Astrocyte of the spinal cord (primary cell): ENCODE measurements around the gene DIAPH2.

Experiments
- DNase-seq: peaks from one replicate; pipeline ENCODE4 v3.0.0; 2011; ENCODE audit warnings: low read depth, low spot score
- H3K4me3 ChIP-seq: 2 replicates; pipeline ENCODE4 v1.5.1; 2011; ENCODE audit warnings: low read depth, mild to moderate bottlenecking, low read length, moderate library complexity
- in situ Hi-C: cut with HindIII; loops from 2 replicates; pipeline ENCODE4 v1.10.0; 2017; ENCODE audit warnings: low sequenced_read_pairs
- TF ChIP-seq, protein P1 (sequence below): IDR thresholded peaks from 2 replicates; pipeline ENCODE4 v1.5.1; 2012; ENCODE audit warnings: low read depth, mild to moderate bottlenecking, low read length, inconsistent platforms

DIAPH2 gene

DNA sequence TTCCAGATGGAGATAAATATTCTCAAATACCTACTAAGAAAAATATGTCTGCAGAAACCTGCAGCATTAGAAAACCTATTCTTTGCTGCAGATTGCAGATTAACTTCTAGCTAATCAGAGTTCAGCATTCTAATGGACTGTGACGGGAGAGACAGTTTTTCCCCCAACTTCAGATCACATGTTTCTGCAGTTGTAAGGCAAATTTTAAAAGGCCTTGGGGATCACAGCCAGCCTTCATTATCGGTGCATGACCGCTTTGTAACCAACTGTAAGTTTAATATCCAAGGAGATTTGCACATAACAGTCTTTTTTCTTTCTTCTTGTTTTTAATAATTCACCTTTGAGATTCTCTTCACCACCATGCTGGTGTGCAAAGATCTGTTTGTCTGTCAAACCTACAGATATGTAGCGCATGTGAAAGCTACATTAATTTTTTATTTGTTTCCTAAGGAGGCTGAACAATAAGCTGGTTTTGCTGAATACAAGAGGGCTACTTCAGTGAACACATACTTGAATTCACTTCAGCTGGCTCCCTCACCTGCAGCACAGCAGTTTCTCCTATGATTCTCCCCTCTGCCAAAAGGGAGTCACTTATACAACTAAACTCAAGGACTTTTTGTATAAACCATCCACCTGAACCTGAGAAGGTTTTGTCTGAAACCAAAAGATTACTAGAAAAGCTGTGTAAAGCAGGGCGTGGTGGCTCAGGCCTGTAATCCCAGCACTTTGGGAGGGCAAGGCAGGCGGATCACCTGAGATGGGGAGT, 687.5 kb downstream of the DIAPH2 start:
- TF ChIP-seq, protein P1, sequence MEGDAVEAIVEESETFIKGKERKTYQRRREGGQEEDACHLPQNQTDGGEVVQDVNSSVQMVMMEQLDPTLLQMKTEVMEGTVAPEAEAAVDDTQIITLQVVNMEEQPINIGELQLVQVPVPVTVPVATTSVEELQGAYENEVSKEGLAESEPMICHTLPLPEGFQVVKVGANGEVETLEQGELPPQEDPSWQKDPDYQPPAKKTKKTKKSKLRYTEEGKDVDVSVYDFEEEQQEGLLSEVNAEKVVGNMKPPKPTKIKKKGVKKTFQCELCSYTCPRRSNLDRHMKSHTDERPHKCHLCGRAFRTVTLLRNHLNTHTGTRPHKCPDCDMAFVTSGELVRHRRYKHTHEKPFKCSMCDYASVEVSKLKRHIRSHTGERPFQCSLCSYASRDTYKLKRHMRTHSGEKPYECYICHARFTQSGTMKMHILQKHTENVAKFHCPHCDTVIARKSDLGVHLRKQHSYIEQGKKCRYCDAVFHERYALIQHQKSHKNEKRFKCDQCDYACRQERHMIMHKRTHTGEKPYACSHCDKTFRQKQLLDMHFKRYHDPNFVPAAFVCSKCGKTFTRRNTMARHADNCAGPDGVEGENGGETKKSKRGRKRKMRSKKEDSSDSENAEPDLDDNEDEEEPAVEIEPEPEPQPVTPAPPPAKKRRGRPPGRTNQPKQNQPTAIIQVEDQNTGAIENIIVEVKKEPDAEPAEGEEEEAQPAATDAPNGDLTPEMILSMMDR: no peak
- no peak overlapping the region for H3K4me3 ChIP-seq
- in situ Hi-C loops: no loop called here
- DNase-seq: no peak

DNA sequence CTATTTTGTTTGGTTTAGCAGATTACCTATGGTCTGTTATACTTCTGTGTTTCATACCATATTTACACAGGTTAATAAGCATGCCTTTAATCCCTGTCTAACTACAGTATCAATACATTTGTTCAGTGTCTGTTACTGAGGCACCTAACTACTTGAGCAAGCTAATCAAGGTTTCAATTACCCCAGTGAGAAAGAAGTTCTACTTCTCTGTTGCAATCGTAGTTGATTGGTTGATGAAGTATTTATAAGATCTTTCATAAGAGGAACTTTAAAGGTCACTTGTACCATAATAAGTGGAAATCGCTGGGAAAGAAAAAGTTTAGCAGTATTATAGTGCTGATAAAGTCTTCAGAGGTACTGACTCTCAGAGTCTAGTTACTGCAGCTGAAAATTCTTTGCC, 689.6 kb downstream of the DIAPH2 start:
- DNase-seq: no peak
- H3K4me3 ChIP-seq: no peak overlapping the region
- TF ChIP-seq, protein P1: no peak
- in situ Hi-C loops: no loop called here

DNA sequence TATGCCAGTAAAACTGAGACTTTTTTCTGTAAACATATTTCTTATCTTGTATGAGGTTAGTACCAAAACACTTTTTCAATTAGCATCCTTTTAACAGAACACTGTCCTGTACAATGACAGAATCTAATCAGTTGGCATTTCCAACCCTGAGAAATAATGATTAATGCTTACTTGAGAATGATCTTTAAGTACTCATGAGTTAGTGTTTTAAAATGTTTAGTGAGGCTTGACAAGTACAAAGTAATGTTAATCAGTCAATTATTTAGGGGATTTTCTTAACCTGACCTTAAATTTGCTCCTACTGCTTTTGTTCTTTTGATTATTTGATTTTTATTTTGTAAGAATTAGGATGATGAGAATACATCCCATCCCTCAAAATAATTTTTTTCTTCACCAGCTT, 695.6 kb downstream of the DIAPH2 start:
- no peak for DNase-seq
- TF ChIP-seq, protein P1: no peak
- in situ Hi-C loops: no loop called here
- no peak overlapping the region for H3K4me3 ChIP-seq

DNA sequence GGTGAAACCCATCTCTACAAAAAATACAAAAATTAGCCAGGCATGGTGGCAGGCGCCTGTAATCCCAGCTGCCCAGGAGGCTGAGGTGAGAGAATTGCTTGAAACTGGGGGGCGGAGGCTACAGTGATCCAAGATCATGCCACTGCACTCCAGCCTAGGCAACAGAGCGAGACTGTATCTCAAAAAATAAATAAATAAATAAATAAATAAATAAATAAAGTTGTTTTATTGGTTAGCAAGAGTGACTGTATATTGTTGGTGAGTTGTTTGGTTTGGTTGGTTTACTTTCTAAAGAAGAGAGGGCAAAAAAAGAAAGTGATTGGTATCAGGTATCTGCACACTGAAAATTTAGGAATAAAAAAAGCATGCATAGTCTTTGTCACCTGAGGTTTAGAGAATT, 700.0 kb downstream of the DIAPH2 start:
- no peak overlapping the region for H3K4me3 ChIP-seq
- in situ Hi-C loops: no loop called here
- no peak for DNase-seq
- TF ChIP-seq, protein P1: no peak

DNA sequence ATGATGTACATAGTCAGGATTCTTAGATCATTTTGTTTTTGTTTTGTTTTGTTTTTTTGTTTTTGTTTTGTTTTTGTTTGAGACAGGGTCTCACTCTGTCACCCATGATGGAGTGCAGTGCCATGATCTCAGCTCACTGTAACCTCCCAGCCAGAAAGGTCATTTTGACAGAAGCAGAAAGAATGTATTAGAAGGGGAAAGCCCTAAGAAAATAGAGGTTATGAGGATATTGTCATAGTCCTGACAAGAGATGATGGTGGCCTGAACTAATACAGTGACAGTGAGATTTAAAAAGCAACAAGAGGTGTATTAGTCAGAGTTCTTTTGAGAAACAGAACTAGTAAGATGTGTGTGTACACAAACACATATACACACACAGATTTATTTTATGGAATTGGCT, 702.4 kb downstream of the DIAPH2 start:
- in situ Hi-C loops: no loop called here

DNA sequence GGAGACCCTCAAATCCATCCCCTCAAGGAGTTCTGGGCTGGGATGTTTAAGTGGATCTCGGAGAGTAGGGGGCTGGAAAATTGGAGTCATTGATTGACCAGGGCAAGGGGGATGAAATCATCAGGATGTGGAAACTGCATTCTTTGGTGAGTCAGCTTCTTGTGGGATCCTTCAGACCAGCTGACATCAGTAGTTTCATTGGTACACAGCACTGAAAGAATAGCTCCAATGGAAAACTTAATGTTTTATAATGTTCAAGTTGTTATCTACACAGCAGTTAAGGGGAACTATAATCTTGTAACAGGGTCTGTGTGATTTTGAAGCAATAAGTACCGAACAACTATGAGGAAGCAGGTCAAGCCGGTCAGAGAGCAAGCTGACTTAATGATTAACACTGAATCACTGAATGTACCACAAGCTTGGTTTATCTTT, 705.1 kb downstream of the DIAPH2 start:
- in situ Hi-C loops: no loop called here
- peak; percentile 82 for DNase-seq
- TF ChIP-seq, protein P1: no peak
- no peak overlapping the region for H3K4me3 ChIP-seq

More for the DNA sequence above, 702.4 kb downstream of the DIAPH2 start:
- TF ChIP-seq, protein P1: no peak
- H3K4me3 ChIP-seq: no peak overlapping the region
- DNase-seq: no peak
